ENCODE results near the gene PITX2.

DNA sequence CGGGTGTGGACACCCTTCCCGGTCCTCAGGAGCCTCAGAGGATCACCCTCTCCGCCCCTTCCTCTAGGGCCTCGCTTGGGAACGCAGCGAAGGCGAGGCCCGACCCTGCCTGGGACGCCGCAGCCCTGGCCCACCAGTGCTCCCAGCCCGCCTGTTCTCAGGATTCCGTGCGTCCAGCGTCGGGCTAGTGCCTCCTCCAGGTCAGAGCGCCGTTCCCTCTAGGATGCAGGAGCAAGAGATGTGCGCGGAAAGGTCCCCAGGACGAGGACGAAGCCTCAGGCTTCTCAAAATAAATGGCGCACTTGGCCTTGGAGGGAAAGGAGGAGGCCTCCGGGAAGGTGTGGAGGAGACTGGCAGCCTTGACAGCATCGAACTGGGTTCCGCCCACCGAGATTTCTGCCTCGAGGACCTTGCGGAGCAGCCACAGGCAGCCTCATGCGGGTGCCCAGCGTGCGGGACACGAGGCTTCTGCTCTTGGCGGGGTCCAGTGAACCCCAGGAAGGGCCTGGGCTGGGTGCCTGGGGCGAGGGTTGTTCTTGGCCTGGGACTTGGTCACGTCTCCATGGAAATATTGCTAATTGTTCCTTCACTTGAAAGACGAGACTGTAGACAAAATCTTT, 35.1 kb downstream of the PITX2 start:
- TF ChIP-seq RELA (IDR thresholded peaks at IDR 0.05; ENCODE audit: borderline replicate concordance, partially characterized antibody) (no peak), POLR2AphosphoS5 (IDR thresholded peaks at IDR 0.05; ENCODE audit: low read length) (no peak), RAD21 (IDR thresholded peaks at IDR 0.05; ENCODE audit: insufficient read depth, low read depth, low read length) (no peak), EP300 (IDR thresholded peaks at IDR 0.05; ENCODE audit: borderline replicate concordance in 1 of 2, control insufficient read depth in 1 of 2, low read depth in 2 of 2, low read length in 2 of 2) (no peak)
- TF ChIP-seq, protein P1, sequence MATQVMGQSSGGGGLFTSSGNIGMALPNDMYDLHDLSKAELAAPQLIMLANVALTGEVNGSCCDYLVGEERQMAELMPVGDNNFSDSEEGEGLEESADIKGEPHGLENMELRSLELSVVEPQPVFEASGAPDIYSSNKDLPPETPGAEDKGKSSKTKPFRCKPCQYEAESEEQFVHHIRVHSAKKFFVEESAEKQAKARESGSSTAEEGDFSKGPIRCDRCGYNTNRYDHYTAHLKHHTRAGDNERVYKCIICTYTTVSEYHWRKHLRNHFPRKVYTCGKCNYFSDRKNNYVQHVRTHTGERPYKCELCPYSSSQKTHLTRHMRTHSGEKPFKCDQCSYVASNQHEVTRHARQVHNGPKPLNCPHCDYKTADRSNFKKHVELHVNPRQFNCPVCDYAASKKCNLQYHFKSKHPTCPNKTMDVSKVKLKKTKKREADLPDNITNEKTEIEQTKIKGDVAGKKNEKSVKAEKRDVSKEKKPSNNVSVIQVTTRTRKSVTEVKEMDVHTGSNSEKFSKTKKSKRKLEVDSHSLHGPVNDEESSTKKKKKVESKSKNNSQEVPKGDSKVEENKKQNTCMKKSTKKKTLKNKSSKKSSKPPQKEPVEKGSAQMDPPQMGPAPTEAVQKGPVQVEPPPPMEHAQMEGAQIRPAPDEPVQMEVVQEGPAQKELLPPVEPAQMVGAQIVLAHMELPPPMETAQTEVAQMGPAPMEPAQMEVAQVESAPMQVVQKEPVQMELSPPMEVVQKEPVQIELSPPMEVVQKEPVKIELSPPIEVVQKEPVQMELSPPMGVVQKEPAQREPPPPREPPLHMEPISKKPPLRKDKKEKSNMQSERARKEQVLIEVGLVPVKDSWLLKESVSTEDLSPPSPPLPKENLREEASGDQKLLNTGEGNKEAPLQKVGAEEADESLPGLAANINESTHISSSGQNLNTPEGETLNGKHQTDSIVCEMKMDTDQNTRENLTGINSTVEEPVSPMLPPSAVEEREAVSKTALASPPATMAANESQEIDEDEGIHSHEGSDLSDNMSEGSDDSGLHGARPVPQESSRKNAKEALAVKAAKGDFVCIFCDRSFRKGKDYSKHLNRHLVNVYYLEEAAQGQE (IDR thresholded peaks at IDR 0.05; ENCODE audit: low read depth, low read length): no peak
- TF ChIP-seq, protein P2, sequence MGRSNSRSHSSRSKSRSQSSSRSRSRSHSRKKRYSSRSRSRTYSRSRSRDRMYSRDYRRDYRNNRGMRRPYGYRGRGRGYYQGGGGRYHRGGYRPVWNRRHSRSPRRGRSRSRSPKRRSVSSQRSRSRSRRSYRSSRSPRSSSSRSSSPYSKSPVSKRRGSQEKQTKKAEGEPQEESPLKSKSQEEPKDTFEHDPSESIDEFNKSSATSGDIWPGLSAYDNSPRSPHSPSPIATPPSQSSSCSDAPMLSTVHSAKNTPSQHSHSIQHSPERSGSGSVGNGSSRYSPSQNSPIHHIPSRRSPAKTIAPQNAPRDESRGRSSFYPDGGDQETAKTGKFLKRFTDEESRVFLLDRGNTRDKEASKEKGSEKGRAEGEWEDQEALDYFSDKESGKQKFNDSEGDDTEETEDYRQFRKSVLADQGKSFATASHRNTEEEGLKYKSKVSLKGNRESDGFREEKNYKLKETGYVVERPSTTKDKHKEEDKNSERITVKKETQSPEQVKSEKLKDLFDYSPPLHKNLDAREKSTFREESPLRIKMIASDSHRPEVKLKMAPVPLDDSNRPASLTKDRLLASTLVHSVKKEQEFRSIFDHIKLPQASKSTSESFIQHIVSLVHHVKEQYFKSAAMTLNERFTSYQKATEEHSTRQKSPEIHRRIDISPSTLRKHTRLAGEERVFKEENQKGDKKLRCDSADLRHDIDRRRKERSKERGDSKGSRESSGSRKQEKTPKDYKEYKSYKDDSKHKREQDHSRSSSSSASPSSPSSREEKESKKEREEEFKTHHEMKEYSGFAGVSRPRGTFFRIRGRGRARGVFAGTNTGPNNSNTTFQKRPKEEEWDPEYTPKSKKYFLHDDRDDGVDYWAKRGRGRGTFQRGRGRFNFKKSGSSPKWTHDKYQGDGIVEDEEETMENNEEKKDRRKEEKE (IDR thresholded peaks at IDR 0.05): no peak
